Stimulated activated CD8-positive, alpha-beta memory T cell treated with anti-CD3 and anti-CD28 coated beads, Interleukin-15, amount 100 ng/mL, for 4 hours (primary cell): ENCODE results near the gene GTF3C1.
"Not testable (repeated sequence)": the region's sequence is repeated elsewhere in the genome, so short reads cannot be mapped to it uniquely, and the experiment has no call there.

Experiments used
- DNase-seq, 2 donors: peaks; one replicate each; pipeline ENCODE4 v3.0.0-alpha.2; 2020; ENCODE audit warnings: low read depth in 2 of 2

GTF3C1 gene

GRCh38 chr16:27444015-27444414 is 105.7 kb downstream of the GTF3C1 start:
- DNase-seq: no peak

DNA sequence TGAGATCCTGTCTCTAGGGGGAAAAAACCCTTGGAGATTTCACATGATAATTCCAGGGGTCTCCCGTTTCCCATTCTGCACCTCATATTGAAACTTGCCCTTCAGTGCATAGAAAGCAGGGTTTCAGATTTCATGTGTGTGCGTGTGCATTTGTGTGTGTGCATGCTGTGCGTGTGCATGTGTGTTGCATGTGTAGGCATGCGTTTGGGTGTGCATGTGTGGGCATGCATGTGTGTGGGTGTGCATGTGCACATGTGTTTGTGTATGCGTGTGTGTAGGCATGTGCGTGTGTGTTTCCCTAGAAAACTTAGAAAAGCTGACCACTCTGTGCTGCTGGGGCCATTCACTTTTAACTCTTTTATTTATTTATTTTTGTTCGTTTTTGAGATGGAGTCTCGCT is 107.7 kb downstream of the GTF3C1 start:
- DNase-seq: no peak

- DNase-seq: no peak
These were observed 108.4 kb downstream of the GTF3C1 start for GRCh38 chr16:27441276-27441675.

DNA sequence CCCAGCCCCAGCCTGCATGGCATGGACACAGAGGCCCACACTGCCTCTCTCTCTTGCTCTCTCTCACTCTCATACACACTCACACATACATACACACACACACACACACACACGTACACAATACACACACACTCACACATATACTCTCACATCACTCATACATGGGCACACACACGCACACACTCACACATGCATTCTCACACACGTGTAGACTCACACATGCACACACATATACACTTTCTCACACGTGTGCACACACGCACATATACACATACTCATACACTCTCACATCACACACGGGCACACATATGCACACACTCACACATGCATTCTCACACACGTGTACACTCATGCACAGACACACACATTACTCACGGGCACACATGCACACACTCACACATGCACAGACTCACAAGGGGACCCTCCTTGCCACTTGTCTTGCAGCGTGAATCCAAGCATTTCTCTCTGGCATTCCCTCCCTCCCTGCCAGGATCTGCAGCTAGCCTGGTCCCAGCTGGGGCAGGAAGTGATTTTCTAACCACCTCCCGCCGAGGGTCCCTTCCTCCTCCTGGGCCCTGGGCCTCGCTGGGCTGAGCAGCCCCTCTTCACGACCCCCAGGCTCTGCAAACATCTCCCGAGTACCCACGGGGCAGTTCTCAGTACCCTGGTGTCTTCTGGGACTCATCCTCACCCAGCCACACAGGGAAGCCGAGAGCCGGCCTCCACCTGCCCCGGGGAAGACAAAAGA is 110.3 kb downstream of the GTF3C1 start:
- no peak for DNase-seq

DNA sequence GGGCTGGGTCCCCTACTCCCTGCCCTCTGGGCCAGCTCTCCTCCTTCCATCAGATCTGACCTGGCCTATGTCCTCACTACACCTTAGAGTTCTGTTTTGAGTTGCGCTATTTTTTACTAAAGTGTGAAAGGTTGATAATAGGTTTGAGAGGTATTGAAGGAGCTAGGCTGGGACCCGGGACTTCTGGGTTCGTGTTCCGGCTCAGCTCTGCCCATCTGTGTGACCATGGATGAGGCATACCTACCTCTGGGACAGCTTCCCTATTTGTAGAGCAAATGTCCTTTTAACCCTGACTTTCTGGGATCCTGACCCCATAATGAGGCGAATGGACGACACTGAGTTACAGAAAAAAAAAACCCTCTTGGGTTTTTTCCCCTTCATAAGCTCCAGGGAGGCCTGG is 111.8 kb downstream of the GTF3C1 start:
- no peak for DNase-seq

- DNase-seq: no peak
These were observed 112.6 kb downstream of the GTF3C1 start for GRCh38 chr16:27436921-27437650.

DNA sequence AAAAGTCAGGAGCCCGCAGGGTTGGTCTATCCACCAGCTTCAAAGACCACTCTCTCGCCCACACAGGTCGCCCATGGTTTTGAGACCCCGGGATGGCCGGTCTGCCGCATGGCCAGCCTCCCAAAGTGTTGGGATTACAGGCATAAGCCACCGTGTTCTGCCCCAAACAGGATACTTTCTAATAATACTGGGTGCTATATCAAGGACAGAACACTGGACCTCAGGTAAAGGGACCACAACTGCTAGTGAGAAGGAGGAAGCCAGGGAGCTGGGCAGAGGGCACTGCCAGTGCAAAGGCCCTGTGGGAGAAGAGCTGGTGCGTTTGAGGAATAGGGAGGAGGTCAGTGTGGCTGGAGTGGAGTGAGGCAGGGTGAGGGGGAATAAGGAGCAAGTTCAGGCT is 113.6 kb downstream of the GTF3C1 start:
- no peak for DNase-seq

- DNase-seq: not testable (repeated sequence)
These were observed 114.6 kb downstream of the GTF3C1 start for GRCh38 chr16:27435146-27435545.

GRCh38 chr16:27434141-27435051 is 115.3 kb downstream of the GTF3C1 start:
- no peak for DNase-seq

DNA sequence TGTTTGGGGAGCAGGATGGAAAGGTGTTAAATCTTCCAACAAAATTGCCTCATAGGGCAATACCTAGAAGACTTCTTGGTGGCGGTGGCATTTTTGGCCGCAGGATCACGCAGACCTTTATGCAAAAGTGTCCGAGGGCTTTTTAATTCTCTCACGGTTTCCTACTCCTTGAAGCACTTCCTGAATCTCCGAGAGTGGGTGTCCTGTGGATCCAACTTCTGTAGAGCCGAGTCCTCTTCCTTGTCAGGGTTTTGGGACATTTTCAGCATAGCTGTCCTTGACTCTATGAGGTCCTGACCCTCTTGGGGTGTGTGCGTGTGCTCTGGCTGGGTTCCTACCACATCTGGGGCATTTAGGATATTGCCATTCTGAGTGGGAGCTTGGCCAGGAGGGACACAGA is 116.1 kb downstream of the GTF3C1 start:
- DNase-seq: no peak

DNA sequence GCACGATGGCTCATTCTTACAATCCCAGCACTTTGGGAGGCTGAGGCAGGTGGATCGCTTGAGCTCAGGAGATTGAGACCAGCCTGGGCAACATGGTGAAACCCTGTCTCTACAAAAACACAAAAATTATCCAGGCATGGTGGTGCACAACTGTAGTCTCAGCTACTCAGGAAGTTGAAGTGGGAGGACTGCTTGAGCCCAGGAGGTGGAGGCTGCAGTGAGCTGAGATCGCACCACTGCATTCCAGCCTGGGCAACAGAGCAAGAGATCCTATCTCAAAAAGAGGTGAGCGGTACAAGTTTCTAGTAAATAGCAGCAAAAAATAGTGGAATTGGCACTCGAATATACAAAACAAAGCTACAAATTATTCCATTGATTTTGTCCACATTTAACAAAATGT is 116.5 kb downstream of the GTF3C1 start:
- not testable (repeated sequence) for DNase-seq

DNA sequence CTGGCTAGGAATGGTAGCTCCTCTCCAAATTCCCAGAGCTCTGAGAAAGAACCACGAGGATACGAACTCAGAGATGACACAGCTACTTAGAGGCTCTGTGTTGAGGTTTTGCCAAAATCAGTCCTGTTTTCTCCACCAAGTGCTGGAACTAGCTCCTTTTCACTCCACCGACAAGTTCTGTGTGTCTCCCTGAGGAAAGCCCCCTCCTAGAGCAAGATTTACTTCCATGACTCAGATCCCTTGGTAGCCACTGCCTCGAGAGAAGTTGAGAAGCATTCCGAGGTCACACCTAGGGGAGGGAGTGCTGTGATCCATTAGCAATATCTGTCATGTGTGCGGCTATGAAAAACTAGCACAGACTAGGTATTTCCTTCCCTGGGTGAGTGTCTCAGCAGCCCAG is 117.2 kb downstream of the GTF3C1 start:
- no peak for DNase-seq

GRCh38 chr16:27431773-27432532 is 117.8 kb downstream of the GTF3C1 start:
- DNase-seq: no peak

DNA sequence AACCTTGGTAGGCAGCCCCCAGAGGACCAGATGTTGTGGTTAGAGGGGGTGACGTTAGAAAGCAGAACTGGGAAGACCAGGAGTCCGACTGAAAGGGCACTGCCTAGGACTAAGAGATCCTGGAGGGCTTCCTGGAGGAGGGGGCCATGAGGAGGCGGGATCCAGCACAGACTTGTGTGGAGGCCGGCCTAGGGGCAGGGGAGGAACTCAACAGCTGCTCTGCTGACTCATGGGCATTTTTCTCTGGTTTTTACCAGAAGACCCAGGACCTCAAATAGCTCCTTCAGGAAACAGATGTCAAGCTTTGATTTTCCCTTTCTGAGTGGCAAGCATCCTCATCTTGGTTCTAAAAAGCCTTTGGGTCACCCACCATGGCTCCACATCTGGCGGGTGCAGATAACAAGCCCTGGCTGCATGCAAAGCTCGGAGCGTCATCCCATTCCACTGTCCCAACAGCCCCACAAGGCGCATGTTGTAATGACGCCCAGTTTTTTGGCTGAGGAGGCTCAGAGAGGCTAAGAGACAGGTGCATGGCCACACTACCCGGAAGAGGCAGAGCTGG is 118.7 kb downstream of the GTF3C1 start:
- no peak for DNase-seq

- DNase-seq: no peak
These were observed 119.2 kb downstream of the GTF3C1 start for GRCh38 chr16:27430512-27430911.

DNA sequence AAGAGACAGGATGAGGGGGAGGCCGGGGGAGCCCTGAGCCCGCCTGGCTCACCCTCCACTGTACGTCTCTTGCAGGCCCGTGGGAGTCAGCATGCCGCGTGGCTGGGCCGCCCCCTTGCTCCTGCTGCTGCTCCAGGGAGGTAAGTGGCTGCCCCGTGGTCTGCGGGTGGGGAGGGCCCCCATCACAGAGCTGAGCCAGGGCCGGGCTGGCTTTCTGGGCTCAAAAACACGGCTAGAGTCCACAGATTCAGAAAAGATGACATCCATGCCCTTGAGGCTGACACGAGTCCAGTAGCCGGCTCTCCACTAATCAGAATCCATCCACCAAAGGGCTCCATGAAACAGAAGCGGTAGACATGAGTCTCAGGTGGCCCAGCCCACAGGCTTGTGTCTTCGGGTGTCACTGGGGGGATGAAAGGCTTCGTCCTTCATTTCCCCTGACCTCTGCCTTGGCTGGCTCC is 119.7 kb downstream of the GTF3C1 start:
- no peak for DNase-seq

- no peak for DNase-seq
These were observed 120.3 kb downstream of the GTF3C1 start for GRCh38 chr16:27429330-27429871.

- no peak for DNase-seq
These were observed 121.5 kb downstream of the GTF3C1 start for GRCh38 chr16:27428026-27428785.

GRCh38 chr16:27427538-27427937 is 122.2 kb downstream of the GTF3C1 start:
- DNase-seq: no peak
